Measurements from ENCODE around the gene EEPD1. TPM values are rescaled to one million over a fixed set of nuclear protein-coding genes. Genes with fewer than 3 reads are reported as not detected.
"Not testable (repeated sequence)": the region's sequence is repeated elsewhere in the genome, so short reads cannot be mapped to it uniquely, and the experiment has no call there.

Gene EEPD1
- total RNA-seq, 3 donors from 2014 or later: 0.63 to 1.4 (median 1.3) TPM

- DNase-seq (no peak), ATAC-seq (no peak)
- Mint-ChIP-seq H3K9me3 (no peaks in the 10 kb centered on the region), H3K36me3 (ENCODE audit: insufficient read depth) (no peaks in the 10 kb centered on the region), H3K4me3 (no peak overlapping the region), H3K27me3 (ENCODE audit: low read depth) (no peaks in the 10 kb centered on the region), H3K4me1 (ENCODE audit: low read depth) (peaks cover 3% of the 10 kb centered on the region)
These were observed 158.5 kb downstream of the EEPD1 start for GRCh38 chr7:36311539-36311938.

GRCh38 chr7:36312064-36312914 lies 159.2 kb downstream of the EEPD1 start:
- Mint-ChIP-seq H3K4me1 (ENCODE audit: low read depth) (peaks cover 3% of the 10 kb centered on the region), H3K27me3 (ENCODE audit: low read depth) (no peaks in the 10 kb centered on the region), H3K9me3 (no peaks in the 10 kb centered on the region), H3K36me3 (ENCODE audit: insufficient read depth) (no peaks in the 10 kb centered on the region), H3K4me3 (no peak overlapping the region)
- DNase-seq (no peak), ATAC-seq (peak; percentile 48 to 59)

DNA sequence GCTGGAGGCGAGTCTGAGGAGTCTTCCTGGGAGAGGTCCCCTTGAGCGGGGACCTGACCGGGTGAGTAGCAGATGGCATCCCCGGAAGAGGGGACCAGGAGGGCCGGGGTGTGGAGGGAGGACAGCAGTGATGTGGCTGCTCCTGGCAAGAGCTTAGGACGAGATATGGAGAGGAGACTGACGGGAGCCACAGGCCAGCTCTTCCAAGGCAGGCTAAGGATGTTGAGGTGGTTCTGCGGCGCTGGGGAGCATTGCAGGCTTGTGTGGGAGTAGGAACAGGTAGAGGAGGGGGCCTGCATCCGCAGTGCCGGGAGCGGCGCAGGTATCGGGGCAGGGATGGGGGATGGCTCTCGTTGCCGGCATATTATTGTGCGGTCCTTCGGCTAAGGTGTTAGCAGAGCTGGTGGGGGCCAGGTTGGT lies 159.9 kb downstream of the EEPD1 start:
- no peaks in the 10 kb centered on the region for H3K9me3 Mint-ChIP-seq
- H3K4me3 Mint-ChIP-seq: no peak overlapping the region
- H3K36me3 Mint-ChIP-seq (ENCODE audit: insufficient read depth): no peaks in the 10 kb centered on the region
- no peaks in the 10 kb centered on the region for H3K27me3 Mint-ChIP-seq (ENCODE audit: low read depth)
- ATAC-seq: no peak
- DNase-seq: no peak
- H3K4me1 Mint-ChIP-seq (ENCODE audit: low read depth): peaks cover 3% of the 10 kb centered on the region

GRCh38 chr7:36313607-36314006 lies 160.6 kb downstream of the EEPD1 start:
- no peaks in the 10 kb centered on the region for H3K27me3 Mint-ChIP-seq (ENCODE audit: low read depth)
- H3K9me3 Mint-ChIP-seq: no peaks in the 10 kb centered on the region
- no peak for DNase-seq
- H3K4me3 Mint-ChIP-seq: no peak overlapping the region
- peaks cover 3% of the 10 kb centered on the region for H3K4me1 Mint-ChIP-seq (ENCODE audit: low read depth)
- H3K36me3 Mint-ChIP-seq (ENCODE audit: insufficient read depth): no peaks in the 10 kb centered on the region
- ATAC-seq: no peak

DNA sequence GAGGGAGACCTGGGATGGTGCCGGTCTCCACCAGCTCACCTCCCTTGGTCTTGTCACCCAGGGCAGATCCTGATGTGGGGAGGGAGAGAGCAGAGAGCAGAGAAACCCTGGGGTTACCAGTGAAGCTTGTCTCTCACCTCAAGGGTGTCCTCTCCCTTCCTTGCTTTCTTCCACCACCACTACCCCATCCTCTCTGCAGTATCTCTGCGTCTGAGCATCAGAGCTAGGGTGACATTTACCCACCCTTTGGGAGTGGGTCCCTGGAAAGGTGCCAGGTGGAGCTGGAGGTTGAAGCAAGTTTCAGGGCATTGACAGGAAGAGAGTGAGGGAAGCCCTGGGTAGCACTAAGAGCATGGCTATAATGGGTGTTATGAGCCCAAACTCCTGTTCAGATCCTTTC lies 161.4 kb downstream of the EEPD1 start:
- Mint-ChIP-seq H3K4me3 (no peak overlapping the region), H3K9me3 (no peaks in the 10 kb centered on the region), H3K27me3 (ENCODE audit: low read depth) (no peaks in the 10 kb centered on the region), H3K4me1 (ENCODE audit: low read depth) (peaks cover 3% of the 10 kb centered on the region), H3K36me3 (ENCODE audit: insufficient read depth) (no peaks in the 10 kb centered on the region)
- DNase-seq: no peak
- no peak for ATAC-seq

DNA sequence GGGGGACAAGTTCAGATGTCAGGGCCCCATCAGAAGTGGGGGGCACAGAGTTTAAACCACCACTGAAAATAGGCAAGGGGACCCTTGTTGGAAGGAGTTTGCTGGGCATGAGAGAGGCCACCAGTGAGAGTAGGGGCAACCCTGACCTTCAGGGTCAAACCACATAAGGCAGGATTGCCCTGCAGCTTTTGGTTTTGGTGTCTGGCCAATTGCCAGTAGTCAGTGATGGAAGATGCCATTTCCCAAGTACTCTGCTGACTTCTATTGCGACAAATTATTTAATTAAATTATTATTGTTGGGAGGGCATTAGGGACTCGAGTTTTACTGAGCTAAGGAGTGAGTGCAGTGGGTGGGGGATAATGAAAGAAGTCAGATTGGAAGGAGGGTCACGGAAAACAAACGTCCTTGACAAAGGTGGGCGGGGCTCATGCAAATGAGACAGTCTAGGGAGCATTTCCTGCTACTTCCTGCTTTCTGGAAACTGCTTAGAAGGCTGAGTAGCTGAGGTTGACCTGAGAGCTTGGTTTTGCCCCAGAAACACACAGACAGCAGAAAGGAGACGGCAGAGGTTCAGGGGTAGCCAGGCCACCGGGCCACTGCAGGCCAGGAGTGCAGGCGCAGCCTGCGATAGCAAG lies 162.4 kb downstream of the EEPD1 start:
- no peaks in the 10 kb centered on the region for H3K9me3 Mint-ChIP-seq
- peaks cover 3% of the 10 kb centered on the region for H3K4me1 Mint-ChIP-seq (ENCODE audit: low read depth)
- no peaks in the 10 kb centered on the region for H3K27me3 Mint-ChIP-seq (ENCODE audit: low read depth)
- ATAC-seq: no peak
- no peaks in the 10 kb centered on the region for H3K36me3 Mint-ChIP-seq (ENCODE audit: insufficient read depth)
- H3K4me3 Mint-ChIP-seq: no peak overlapping the region
- no peak for DNase-seq

- Mint-ChIP-seq H3K9me3 (no peaks in the 10 kb centered on the region), H3K4me3 (no peak overlapping the region), H3K36me3 (ENCODE audit: insufficient read depth) (no peaks in the 10 kb centered on the region), H3K27me3 (ENCODE audit: low read depth) (no peaks in the 10 kb centered on the region), H3K4me1 (ENCODE audit: low read depth) (peaks cover 3% of the 10 kb centered on the region)
- no peak for DNase-seq
- ATAC-seq: no peak
These were observed 163.3 kb downstream of the EEPD1 start for GRCh38 chr7:36316319-36316718.

DNA sequence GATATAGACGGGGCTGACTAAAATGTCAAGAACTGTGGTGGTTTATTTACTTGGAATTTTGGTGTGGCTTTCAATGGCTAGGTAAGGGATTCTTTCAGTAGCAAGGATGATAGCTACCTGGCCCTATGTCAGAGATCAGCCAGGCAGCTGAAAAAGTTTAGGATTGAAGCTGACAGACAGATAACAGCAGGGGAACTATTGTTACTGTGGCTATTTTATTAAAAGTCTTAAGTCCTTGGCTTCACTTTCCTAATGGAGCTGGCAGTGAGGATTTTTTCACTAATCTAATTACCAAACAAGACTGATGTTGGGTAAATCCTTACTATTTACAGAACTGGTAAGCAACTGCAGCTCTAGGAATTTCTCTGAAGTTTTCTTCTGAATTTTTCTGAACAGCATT lies 164.2 kb downstream of the EEPD1 start:
- Mint-ChIP-seq H3K36me3 (ENCODE audit: insufficient read depth) (no peaks in the 10 kb centered on the region), H3K4me1 (ENCODE audit: low read depth) (peaks cover 3% of the 10 kb centered on the region), H3K4me3 (no peak overlapping the region), H3K27me3 (ENCODE audit: low read depth) (no peaks in the 10 kb centered on the region), H3K9me3 (no peaks in the 10 kb centered on the region)
- no peak for DNase-seq
- no peak for ATAC-seq

- no peaks in the 10 kb centered on the region for H3K27me3 Mint-ChIP-seq (ENCODE audit: low read depth)
- H3K9me3 Mint-ChIP-seq: no peaks in the 10 kb centered on the region
- no peak for DNase-seq
- no peaks in the 10 kb centered on the region for H3K36me3 Mint-ChIP-seq (ENCODE audit: insufficient read depth)
- no peak overlapping the region for H3K4me3 Mint-ChIP-seq
- no peaks in the 10 kb centered on the region for H3K4me1 Mint-ChIP-seq (ENCODE audit: low read depth)
- no peak for ATAC-seq
These were observed 165.1 kb downstream of the EEPD1 start for GRCh38 chr7:36318116-36318515.

GRCh38 chr7:36321284-36321683 lies 168.2 kb downstream of the EEPD1 start:
- not testable (repeated sequence) for H3K4me1 Mint-ChIP-seq (ENCODE audit: low read depth); DNase-seq; H3K9me3 Mint-ChIP-seq; ATAC-seq; H3K36me3 Mint-ChIP-seq (ENCODE audit: insufficient read depth); H3K27me3 Mint-ChIP-seq (ENCODE audit: low read depth); H3K4me3 Mint-ChIP-seq

GRCh38 chr7:36336390-36336789 lies 183.3 kb downstream of the EEPD1 start:
- Mint-ChIP-seq H3K4me3 (no peak overlapping the region), H3K4me1 (ENCODE audit: low read depth) (no peaks in the 10 kb centered on the region), H3K36me3 (ENCODE audit: insufficient read depth) (no peaks in the 10 kb centered on the region), H3K27me3 (ENCODE audit: low read depth) (no peaks in the 10 kb centered on the region), H3K9me3 (peaks cover 3% of the 10 kb centered on the region)
- ATAC-seq: no peak
- no peak for DNase-seq

DNA sequence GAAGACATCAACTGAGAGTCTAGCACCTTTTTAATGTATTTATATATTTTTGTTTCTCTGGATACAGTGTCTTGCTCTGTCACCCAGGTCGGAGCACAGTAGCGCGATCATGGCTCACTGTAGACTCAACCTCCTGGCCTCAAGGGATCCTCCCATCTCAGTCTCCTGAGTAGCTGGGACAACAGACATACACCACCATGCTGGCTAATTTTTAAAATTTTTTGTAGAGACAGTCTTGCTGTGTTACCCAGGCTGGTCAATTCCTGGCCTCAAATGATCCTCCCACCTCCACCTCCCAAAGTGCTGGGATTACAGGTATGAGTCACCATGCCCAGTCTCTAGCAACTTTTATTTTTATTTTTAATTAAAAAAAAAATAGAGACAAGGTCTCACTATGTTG lies 185.2 kb downstream of the EEPD1 start:
- Mint-ChIP-seq H3K4me1 (ENCODE audit: low read depth) (no peaks in the 10 kb centered on the region), H3K9me3 (no peaks in the 10 kb centered on the region), H3K27me3 (ENCODE audit: low read depth) (peaks cover 3% of the 10 kb centered on the region), H3K4me3 (no peak overlapping the region), H3K36me3 (ENCODE audit: insufficient read depth) (no peaks in the 10 kb centered on the region)
- DNase-seq: no peak
- ATAC-seq: no peak

DNA sequence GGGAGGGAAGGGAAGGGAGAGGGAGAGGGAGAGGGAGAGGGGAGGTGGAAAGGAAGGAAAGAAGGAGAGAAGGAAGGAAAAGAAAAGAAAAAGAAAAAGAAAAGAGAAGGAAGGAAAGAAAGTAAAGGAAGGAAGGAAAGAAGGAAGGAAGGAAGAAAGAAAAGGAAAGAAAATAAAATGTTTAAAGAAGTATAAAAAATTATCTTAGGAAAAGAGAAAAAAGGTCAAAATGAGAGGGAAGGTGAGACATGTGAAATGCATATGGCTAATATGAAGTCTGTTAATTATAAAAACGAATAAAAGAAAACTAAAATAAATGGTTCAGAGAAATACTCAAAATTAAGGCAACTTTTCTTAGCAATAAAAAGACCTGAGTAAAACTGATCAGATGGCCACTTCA lies 190.5 kb downstream of the EEPD1 start:
- no peak for ATAC-seq
- Mint-ChIP-seq H3K36me3 (ENCODE audit: insufficient read depth) (no peaks in the 10 kb centered on the region), H3K4me3 (no peak overlapping the region), H3K4me1 (ENCODE audit: low read depth) (no peaks in the 10 kb centered on the region), H3K27me3 (ENCODE audit: low read depth) (peaks cover 3% of the 10 kb centered on the region), H3K9me3 (no peaks in the 10 kb centered on the region)
- no peak for DNase-seq

- no peak overlapping the region for H3K4me3 Mint-ChIP-seq
- H3K36me3 Mint-ChIP-seq (ENCODE audit: insufficient read depth): no peaks in the 10 kb centered on the region
- DNase-seq: no peak
- no peak for ATAC-seq
- no peaks in the 10 kb centered on the region for H3K9me3 Mint-ChIP-seq
- H3K4me1 Mint-ChIP-seq (ENCODE audit: low read depth): no peaks in the 10 kb centered on the region
- peaks cover 3% of the 10 kb centered on the region for H3K27me3 Mint-ChIP-seq (ENCODE audit: low read depth)
These were observed 191.6 kb downstream of the EEPD1 start for GRCh38 chr7:36344622-36345021.

- ATAC-seq: no peak
- Mint-ChIP-seq H3K36me3 (ENCODE audit: insufficient read depth) (no peaks in the 10 kb centered on the region), H3K4me3 (no peak overlapping the region), H3K9me3 (no peaks in the 10 kb centered on the region), H3K27me3 (ENCODE audit: low read depth) (peaks cover 3% of the 10 kb centered on the region), H3K4me1 (ENCODE audit: low read depth) (no peaks in the 10 kb centered on the region)
- DNase-seq: no peak
These were observed 193.3 kb downstream of the EEPD1 start for GRCh38 chr7:36346260-36346831.

All from activated T-cell treated with anti-CD3 and anti-CD28 coated beads, Interleukin-2, amount 50 U/mL, for 4 hours (primary cell).